GM13977 (cell line): ENCODE data around the gene EYA2.

Experiments used
- DNase-seq: peaks from one replicate; pipeline ENCODE4 v3.0.0; 2012; ENCODE audit warnings: low spot score
- CTCF ChIP-seq: IDR thresholded peaks from 2 replicates; pipeline ENCODE4 v1.5.1; 2012; ENCODE audit warnings: mild to moderate bottlenecking, control low read depth; ENCODE audit not compliant: insufficient read depth; ENCODE audit errors: extremely low read depth, missing control alignments
- in situ Hi-C: fragments of 300-500 bp; cut with MboI; formaldehyde crosslinking; loops from one replicate; pipeline ENCODE4 v1.12.0; 2022; ENCODE audit warnings: low sequenced_read_pairs, low pct_unique_long_range_greater_than_20kb, mixed read lengths, inconsistent platforms; ENCODE audit not compliant: unreplicated experiment

The EYA2 gene

GRCh38 chr20:47075263-47075662 is 180.6 kb downstream of the EYA2 start:
- DNase-seq = no peak
- in situ Hi-C loops = no loop called here
- TF ChIP-seq CTCF = no peak

DNA sequence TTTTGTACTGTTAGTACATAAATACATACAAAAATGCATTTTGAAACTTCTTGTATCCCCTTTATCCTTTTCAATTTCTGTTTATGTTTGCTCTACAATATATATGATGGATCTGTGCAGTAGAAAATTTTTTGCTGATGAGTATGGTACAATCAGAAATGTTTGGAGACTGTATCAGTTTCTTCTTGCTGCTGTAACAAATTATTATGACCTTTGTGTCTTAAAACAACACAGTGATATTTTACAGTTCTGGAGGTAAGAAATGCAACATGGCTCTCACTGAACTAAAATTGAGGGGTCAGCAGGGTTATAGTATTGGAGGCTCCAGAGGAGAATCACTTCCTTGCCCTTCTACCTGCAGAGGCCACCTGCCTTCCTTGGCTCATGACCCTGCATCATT is 184.4 kb downstream of the EYA2 start:
- DNase-seq = no peak
- no peak for TF ChIP-seq CTCF
- in situ Hi-C loops = no loop called here

- no peak for DNase-seq
- no peak for TF ChIP-seq CTCF
- in situ Hi-C loops = no loop called here
Observed at GRCh38 chr20:47080365-47080764, 185.7 kb downstream of the EYA2 start.

DNA sequence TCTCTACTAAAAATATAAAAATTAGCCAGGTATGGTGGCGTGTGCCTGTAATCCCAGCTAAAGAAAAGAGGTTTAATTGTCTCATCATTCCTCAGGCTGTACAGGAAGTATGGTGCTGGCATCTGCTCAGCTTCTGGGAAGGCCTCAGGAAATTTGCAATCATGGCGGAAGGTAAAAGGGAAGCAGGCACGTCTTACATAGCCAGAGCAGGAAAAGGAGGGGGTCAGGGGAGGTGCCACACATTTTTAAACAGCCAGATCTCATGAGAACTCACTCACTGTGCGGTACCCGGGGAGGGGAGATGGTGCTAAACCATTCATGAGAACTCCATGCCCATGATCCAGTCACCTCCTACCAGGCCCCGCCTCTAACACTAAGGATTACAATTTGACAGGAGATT is 191.7 kb downstream of the EYA2 start:
- TF ChIP-seq CTCF = no peak
- DNase-seq = no peak
- in situ Hi-C loops = no loop called here

DNA sequence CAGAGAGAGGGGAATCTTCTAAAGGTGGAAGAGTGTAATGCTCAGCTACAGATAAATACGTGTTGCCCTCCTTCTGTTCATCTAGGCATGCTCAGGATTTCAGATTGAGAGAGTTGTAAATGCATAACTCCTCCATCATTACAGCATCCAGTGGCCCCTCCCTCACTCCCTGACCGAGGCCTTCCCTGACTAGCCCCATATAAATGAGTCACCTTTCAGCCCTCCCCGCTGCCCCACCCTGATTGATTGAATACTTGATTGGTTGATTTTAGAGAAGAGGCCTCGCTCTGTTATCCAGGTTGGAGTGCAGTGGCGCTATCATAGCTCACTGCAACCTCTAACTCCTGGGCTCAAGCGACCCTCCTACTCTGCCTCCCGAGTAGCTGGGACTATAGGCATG is 193.7 kb downstream of the EYA2 start:
- in situ Hi-C loops = no loop called here
- no peak for DNase-seq
- no peak for TF ChIP-seq CTCF

DNA sequence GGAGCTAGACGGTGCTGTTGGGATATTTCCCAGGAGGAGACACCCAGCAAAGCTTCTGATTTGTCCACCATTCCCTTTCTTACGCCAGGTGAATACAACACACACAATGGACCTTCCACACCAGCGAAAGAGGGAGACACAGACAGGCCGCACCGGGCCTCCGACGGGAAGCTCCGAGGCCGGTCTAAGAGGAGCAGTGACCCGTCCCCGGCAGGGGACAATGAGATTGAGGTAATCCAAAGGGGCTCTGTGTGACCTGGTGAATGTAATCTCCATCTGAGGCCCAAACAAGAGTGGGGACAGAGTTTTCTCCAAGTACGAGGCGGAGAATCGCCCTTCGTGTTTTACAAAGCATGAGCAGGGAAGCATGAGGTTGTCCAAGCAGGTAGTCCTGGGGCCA is 194.5 kb downstream of the EYA2 start:
- in situ Hi-C loops = no loop called here
- DNase-seq = no peak
- TF ChIP-seq CTCF = no peak

DNA sequence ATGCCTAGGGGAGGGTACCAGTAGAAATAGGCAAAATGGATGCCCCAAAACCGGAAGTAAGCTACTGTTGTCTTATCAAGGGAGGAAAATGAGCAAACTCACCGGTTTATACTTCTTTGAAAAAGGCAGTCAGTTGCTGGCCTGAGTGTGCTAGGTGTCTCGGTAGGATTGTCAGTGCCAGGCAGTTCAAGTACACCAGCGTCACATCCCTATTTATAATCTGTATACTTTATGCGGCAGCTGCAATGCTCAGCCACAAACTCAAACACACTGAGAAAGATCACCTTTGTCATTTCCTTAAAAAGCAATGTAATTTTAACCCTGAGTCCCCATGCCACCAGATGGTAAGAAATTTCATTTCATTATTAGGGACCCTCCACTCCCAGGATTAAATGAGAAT is 196.2 kb downstream of the EYA2 start:
- no peak for TF ChIP-seq CTCF
- in situ Hi-C loops = no loop called here
- DNase-seq = no peak
